ENCODE data around the gene S100PBP. TPM values are rescaled to one million over a fixed set of nuclear protein-coding genes. Genes with fewer than 3 reads are reported as not detected.
A peak's percentile ranks its signal among the peaks of the same experiment; 100 is the strongest.

S100PBP gene
- total and polyA plus RNA-seq, 2 of the 13 experiments (the other 11 are each of a cell fraction or from before 2014, with no cell fraction given), result 20.4 to 26.1 TPM

- no peak; the same call in 1 of the 2 replicates for TF ChIP-seq HOXA5 (CRISPR knock-in tag; IDR thresholded peaks at IDR 0.05)
- TF ChIP-seq ZNF691 (CRISPR knock-in tag; IDR thresholded peaks at IDR 0.05; ENCODE audit: borderline replicate concordance, low read depth), result no peak; the same call in 1 of the 2 replicates
- TF ChIP-seq RARA (CRISPR knock-in tag; IDR thresholded peaks at IDR 0.05), result no peak
- no peak for TF ChIP-seq ZNF354B (CRISPR knock-in tag; IDR thresholded peaks at IDR 0.05)
- 0 out of 2 replicates have a peak, but pooled peaks have one; percentile 10 for TF ChIP-seq AHR (CRISPR knock-in tag; IDR thresholded peaks at IDR 0.05)
- TF ChIP-seq ZNF704 (CRISPR knock-in tag; IDR thresholded peaks at IDR 0.05; ENCODE audit: borderline replicate concordance), result no peak; the same call in 1 of the 2 replicates
- no peak for TF ChIP-seq ZNF264 (CRISPR knock-in tag; IDR thresholded peaks at IDR 0.05)
- no peak for TF ChIP-seq MYNN (CRISPR knock-in tag; IDR thresholded peaks at IDR 0.05; ENCODE audit: low read depth)
- TF ChIP-seq SSRP1 (CRISPR knock-in tag; IDR thresholded peaks at IDR 0.05), result no peak
- TF ChIP-seq NKX3-1 (CRISPR knock-in tag; IDR thresholded peaks at IDR 0.05), result no peak
- TF ChIP-seq ZNF331 (CRISPR knock-in tag; IDR thresholded peaks at IDR 0.05), result no peak
- TF ChIP-seq ZFP36L2 (CRISPR knock-in tag; IDR thresholded peaks at IDR 0.05), result 0 out of 2 replicates have a peak, but pooled peaks have one; percentile 48
- TF ChIP-seq ZBTB33 (CRISPR knock-in tag; IDR thresholded peaks at IDR 0.05), result no peak
- TF ChIP-seq KLF13 (CRISPR knock-in tag; IDR thresholded peaks at IDR 0.05), result no peak
- TF ChIP-seq ZNF747 (CRISPR knock-in tag; IDR thresholded peaks at IDR 0.05; ENCODE audit: borderline replicate concordance), result no peak
- no peak for TF ChIP-seq TMF1 (CRISPR knock-in tag; IDR thresholded peaks at IDR 0.05; ENCODE audit: low read depth)
- no peak for TF ChIP-seq PHB2 (IDR thresholded peaks at IDR 0.05; ENCODE audit: partially characterized antibody)
- TF ChIP-seq ELF1 (CRISPR knock-in tag; IDR thresholded peaks at IDR 0.05), result no peak
- no peak for TF ChIP-seq KAT8 (CRISPR knock-in tag; IDR thresholded peaks at IDR 0.05)
- TF ChIP-seq RBAK (CRISPR knock-in tag; IDR thresholded peaks at IDR 0.05), result no peak
- TF ChIP-seq CENPX (CRISPR knock-in tag; IDR thresholded peaks at IDR 0.05), result no peak
- TF ChIP-seq ZNF713 (CRISPR knock-in tag; IDR thresholded peaks at IDR 0.05), result no peak
- TF ChIP-seq NR1H2 (CRISPR knock-in tag; IDR thresholded peaks at IDR 0.05; ENCODE audit: borderline replicate concordance, low read depth), result no peak
- no peak for TF ChIP-seq GATA4 (IDR thresholded peaks at IDR 0.05; ENCODE audit: borderline replicate concordance, low read depth)
- TF ChIP-seq ZFP36L1 (CRISPR knock-in tag; IDR thresholded peaks at IDR 0.05), result no peak; the same call in 1 of the 2 replicates
- TF ChIP-seq GATAD1 (CRISPR knock-in tag; IDR thresholded peaks at IDR 0.05), result no peak
- no peak for TF ChIP-seq PBX3 (CRISPR knock-in tag; IDR thresholded peaks at IDR 0.05; ENCODE audit: borderline replicate concordance)
Measured at GRCh38 chr1:32817815-32818786, 648 bp downstream of the S100PBP start (continued).
